ENCODE data around the gene CABLES2. TPM values are rescaled to one million over a fixed set of nuclear protein-coding genes. Genes with fewer than 3 reads are reported as not detected.

The CABLES2 gene
- total and polyA plus RNA-seq, 2 donors (not counting 3 experiments of a cell fraction or from before 2014, with no cell fraction given): 7.8 to 9.9 TPM

DNA sequence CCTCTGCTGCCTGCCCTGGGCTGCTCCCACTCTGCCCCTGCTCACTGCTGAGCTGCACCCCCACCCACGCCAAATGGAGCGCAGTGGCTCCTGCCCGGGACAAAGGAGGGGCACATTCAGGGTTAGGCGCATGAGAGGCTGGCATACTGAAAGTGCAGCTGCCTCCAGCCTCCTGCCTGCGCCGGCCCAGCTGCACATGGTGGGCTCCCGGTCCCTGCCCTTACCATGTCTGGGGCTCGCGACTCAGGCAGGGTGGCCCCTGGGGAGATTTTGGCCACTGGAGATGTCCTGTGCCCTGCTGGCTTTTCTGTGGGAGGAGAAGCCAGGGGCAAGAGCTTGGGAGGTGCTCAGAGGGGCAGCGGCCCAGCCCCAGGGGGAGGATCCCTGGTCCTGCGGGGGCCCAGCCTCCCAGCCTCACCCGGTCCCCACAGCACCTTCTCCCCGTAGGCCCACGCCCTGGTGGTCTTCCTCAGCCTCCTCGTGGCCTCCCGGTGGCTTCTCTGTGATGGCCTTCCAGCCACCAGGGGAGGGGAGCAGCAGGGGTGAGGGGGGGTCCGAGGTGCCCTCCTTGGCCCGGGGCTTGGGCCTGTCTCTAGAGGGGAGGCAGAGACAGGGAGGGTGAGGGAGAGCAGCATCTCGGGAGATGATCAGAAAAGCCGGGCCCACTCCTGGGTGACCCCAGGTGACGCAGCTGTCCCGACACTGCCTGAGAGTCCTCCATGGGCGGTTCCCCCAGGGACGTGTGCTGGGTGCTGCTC lies 8.4 kb upstream of the CABLES2 start:
- ChIA-PET CTCF (interaction anchor here (1.2 kb wide), 1 partner anchor 202 kb away, joined by 3 read pairs; no protein-coding TSS in a partner anchor), POLR2A (no interaction called here)
- intact Hi-C loops (cut with micrococcal nuclease): no loop called here
- H3K9me1 ChIP-seq (replicated peaks; ENCODE audit: control insufficient read depth, extremely low read depth, insufficient read depth, low read length): no peaks in the 10 kb centered on the region
- H3K79me2 ChIP-seq (ENCODE audit: control insufficient read depth, insufficient read depth, low read length): no peaks in the 10 kb centered on the region
- dilution Hi-C loops (cut with MboI; ENCODE audit: extremely low pct_ligation_motif_present, low sequenced_read_pairs): no loop called here
- H4K20me1 ChIP-seq (replicated peaks; ENCODE audit: control insufficient read depth, extremely low read depth, insufficient read depth, low read length): no peaks in the 10 kb centered on the region
- no peaks in the 10 kb centered on the region for H3K4me1 ChIP-seq (ENCODE audit: control insufficient read depth, extremely low read depth, insufficient read depth, low read length)
- TF ChIP-seq POLR2A (IDR thresholded peaks at IDR 0.05; ENCODE audit: low read depth, low read length): no peak
- TF ChIP-seq GATA2 (IDR thresholded peaks at IDR 0.05; ENCODE audit: insufficient read depth, insufficient read length, low read depth, low read length): no peak
- no peak for TF ChIP-seq POLR2AphosphoS5 (IDR thresholded peaks at IDR 0.05; ENCODE audit: insufficient read depth, low read depth, low read length)
- TF ChIP-seq, protein P1, sequence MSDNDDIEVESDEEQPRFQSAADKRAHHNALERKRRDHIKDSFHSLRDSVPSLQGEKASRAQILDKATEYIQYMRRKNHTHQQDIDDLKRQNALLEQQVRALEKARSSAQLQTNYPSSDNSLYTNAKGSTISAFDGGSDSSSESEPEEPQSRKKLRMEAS (IDR thresholded peaks at IDR 0.05; ENCODE audit: insufficient read depth, insufficient read length): no peak
- TF ChIP-seq EZH2 (IDR thresholded peaks at IDR 0.05; ENCODE audit: borderline replicate concordance, low read depth, low read length, severe bottlenecking): no peak
- no peak for TF ChIP-seq JUN (IDR thresholded peaks at IDR 0.05; ENCODE audit: borderline replicate concordance, insufficient read depth, insufficient read length, low read depth)
- TF ChIP-seq FOS (IDR thresholded peaks at IDR 0.05; ENCODE audit: borderline replicate concordance, insufficient read depth, low read length): no peak
- no peak for TF ChIP-seq MYC (IDR thresholded peaks at IDR 0.05; ENCODE audit: low read depth, low read length)
- TF ChIP-seq, protein P2, sequence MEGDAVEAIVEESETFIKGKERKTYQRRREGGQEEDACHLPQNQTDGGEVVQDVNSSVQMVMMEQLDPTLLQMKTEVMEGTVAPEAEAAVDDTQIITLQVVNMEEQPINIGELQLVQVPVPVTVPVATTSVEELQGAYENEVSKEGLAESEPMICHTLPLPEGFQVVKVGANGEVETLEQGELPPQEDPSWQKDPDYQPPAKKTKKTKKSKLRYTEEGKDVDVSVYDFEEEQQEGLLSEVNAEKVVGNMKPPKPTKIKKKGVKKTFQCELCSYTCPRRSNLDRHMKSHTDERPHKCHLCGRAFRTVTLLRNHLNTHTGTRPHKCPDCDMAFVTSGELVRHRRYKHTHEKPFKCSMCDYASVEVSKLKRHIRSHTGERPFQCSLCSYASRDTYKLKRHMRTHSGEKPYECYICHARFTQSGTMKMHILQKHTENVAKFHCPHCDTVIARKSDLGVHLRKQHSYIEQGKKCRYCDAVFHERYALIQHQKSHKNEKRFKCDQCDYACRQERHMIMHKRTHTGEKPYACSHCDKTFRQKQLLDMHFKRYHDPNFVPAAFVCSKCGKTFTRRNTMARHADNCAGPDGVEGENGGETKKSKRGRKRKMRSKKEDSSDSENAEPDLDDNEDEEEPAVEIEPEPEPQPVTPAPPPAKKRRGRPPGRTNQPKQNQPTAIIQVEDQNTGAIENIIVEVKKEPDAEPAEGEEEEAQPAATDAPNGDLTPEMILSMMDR (IDR thresholded peaks at IDR 0.05; ENCODE audit: extremely low read depth in 1 of 2, insufficient read depth in 1 of 2, low read depth in 1 of 2, low read length in 2 of 2): no peak
- FAIRE-seq (no peak), DNase-seq (ENCODE audit: low read depth, low spot score) (no peak)
- no peak overlapping the region for H3K4me3 ChIP-seq (replicated peaks in 1 of 3; ENCODE audit: insufficient read depth in 1 of 3, low read depth in 1 of 3, low read length in 3 of 3)
- no peaks in the 10 kb centered on the region for H3K9me3 ChIP-seq (replicated peaks; ENCODE audit: control insufficient read depth, insufficient read depth, low read length)
- H3K4me2 ChIP-seq (ENCODE audit: insufficient read depth, low read length): no peak overlapping the region
- no peaks in the 10 kb centered on the region for H3K36me3 ChIP-seq (ENCODE audit: control insufficient read depth in 2 of 2, extremely low read depth in 1 of 2, insufficient read depth in 2 of 2, low read length in 2 of 2)
- no peak overlapping the region for H3K9ac ChIP-seq (replicated peaks; ENCODE audit: extremely low read depth, insufficient read depth, low read length)
- H3K27me3 ChIP-seq (ENCODE audit: control insufficient read depth in 2 of 2, insufficient read depth in 2 of 2, low read length in 2 of 2): no peaks in the 10 kb centered on the region
- BruUV-seq (replicated peaks): no TSS peak
- no peak overlapping the region for H3K27ac ChIP-seq (ENCODE audit: insufficient read depth, low read depth, low read length)
- no peak overlapping the region for H2AFZ ChIP-seq (ENCODE audit: low read depth, low read length)
